ENCODE results near the gene SHROOM1.
"Not testable (repeated sequence)": the region's sequence is repeated elsewhere in the genome, so short reads cannot be mapped to it uniquely, and the experiment has no call there.

SHROOM1 gene

GRCh38 chr5:132824426-132824825 lies 6.0 kb downstream of the SHROOM1 start:
- DNase-seq = no peak

GRCh38 chr5:132823481-132824050 lies 6.9 kb downstream of the SHROOM1 start:
- DNase-seq = no peak

GRCh38 chr5:132822650-132823480 lies 7.6 kb downstream of the SHROOM1 start:
- peak; percentile 51 for DNase-seq

- no peak for DNase-seq
These were observed 8.7 kb downstream of the SHROOM1 start for GRCh38 chr5:132821791-132822190.

- no peak for DNase-seq
These were observed 9.1 kb downstream of the SHROOM1 start for GRCh38 chr5:132821350-132821749.

- peak; percentile 96 for DNase-seq
These were observed 10.2 kb downstream of the SHROOM1 start for GRCh38 chr5:132820162-132820754.

- DNase-seq = peak; percentile 18
These were observed 11.0 kb downstream of the SHROOM1 start for GRCh38 chr5:132819468-132819867.

- no peak for DNase-seq
These were observed 13.4 kb downstream of the SHROOM1 start for GRCh38 chr5:132817011-132817410.

GRCh38 chr5:132816554-132816953 lies 13.9 kb downstream of the SHROOM1 start:
- DNase-seq = no peak

- DNase-seq = no peak
These were observed 14.4 kb downstream of the SHROOM1 start for GRCh38 chr5:132816083-132816482.

- no peak for DNase-seq
These were observed 15.0 kb downstream of the SHROOM1 start for GRCh38 chr5:132815454-132815853.

- no peak for DNase-seq
These were observed 15.7 kb downstream of the SHROOM1 start for GRCh38 chr5:132814503-132815294.

- peak; percentile 53 for DNase-seq
These were observed 16.6 kb downstream of the SHROOM1 start for GRCh38 chr5:132813599-132814502.

GRCh38 chr5:132812781-132813598 lies 17.5 kb downstream of the SHROOM1 start, which contains the start of gene SOWAHA:
TSS of gene SOWAHA (plus strand) at chr5:132813302. CDS start at chr5:132813622, 320 bp downstream.
- peak; percentile 8 for DNase-seq

GRCh38 chr5:132812123-132812765 lies 18.2 kb downstream of the SHROOM1 start:
- DNase-seq = no peak

- no peak for DNase-seq
These were observed 19.8 kb downstream of the SHROOM1 start for GRCh38 chr5:132810605-132811004.

GRCh38 chr5:132808866-132809265 lies 21.6 kb downstream of the SHROOM1 start:
- DNase-seq = no peak

- DNase-seq = no peak
These were observed 22.0 kb downstream of the SHROOM1 start for GRCh38 chr5:132808448-132808847.

- peak; percentile 15 for DNase-seq
These were observed 23.1 kb downstream of the SHROOM1 start for GRCh38 chr5:132807163-132807838.

- DNase-seq = not testable (repeated sequence)
These were observed 23.7 kb downstream of the SHROOM1 start for GRCh38 chr5:132806804-132807162.
